H1 (cell line): ENCODE data around the gene SLC38A1. TPM values are rescaled to one million over a fixed set of nuclear protein-coding genes. Genes with fewer than 3 reads are reported as not detected.

Experiments used
- CBX5 ChIP-seq: fragments of 300-800, 300-1000 bp; sonication (generic); IDR thresholded peaks from 2 replicates; pipeline ENCODE4 v1.7.1; 2016; ENCODE audit warnings: antibody characterized with exemption, low read length, low read depth
- EP300 ChIP-seq, 2 experiments: IDR thresholded peaks; 1 replicate in 1 of 2; 2 replicates in 1 of 2; pipeline ENCODE4 v1.6.1; 2011 to 2012; ENCODE audit warnings: low read depth in 2 of 2, low read length in 2 of 2, mild to moderate bottlenecking in 2 of 2, borderline replicate concordance in 1 of 2, inconsistent platforms in 1 of 2, moderate library complexity in 1 of 2
- KDM4A ChIP-seq: IDR thresholded peaks from one replicate; pipeline ENCODE4 v1.7.1; 2012; ENCODE audit warnings: low read depth, mild to moderate bottlenecking, moderate library complexity, low read length, inconsistent platforms; ENCODE audit not compliant: severe bottlenecking
- SIX5 ChIP-seq: IDR thresholded peaks from 2 replicates; pipeline ENCODE4 v1.6.1; 2011; ENCODE audit warnings: mild to moderate bottlenecking, low read depth, low read length
- SP4 ChIP-seq: IDR thresholded peaks from 2 replicates; pipeline ENCODE4 v1.6.1; 2012; ENCODE audit warnings: low read length, inconsistent platforms
- TAF1 ChIP-seq: IDR thresholded peaks from 2 replicates; pipeline ENCODE4 v1.6.1; 2011; ENCODE audit warnings: mild to moderate bottlenecking, low read depth, low read length
- USF2 ChIP-seq: IDR thresholded peaks from 2 replicates; pipeline ENCODE4 v1.6.1; 2011; ENCODE audit warnings: low read length, improper control_type of control experiment
- polyA plus RNA-seq, 7 experiments: library from polyadenylated mRNA; depleted of rRNA in 3 of 7; stranded (reverse) in 5 of 7; unstranded in 2 of 7; fragments of >200 nt in 5 of 7; fragments of 200-250 nt in 2 of 7; gene quantifications; 1 replicate in 5 of 7; 2 replicates in 1 of 7; 4 replicates in 1 of 7; pipeline versions ENCODE4 v1.2.1 to v1.2.3, GENCODE V29; 2011 to 2013; ENCODE audit warnings: missing spikeins in 2 of 7, mixed read lengths in 2 of 7
- total RNA-seq: library from RNA; stranded (reverse); fragmentation: NEBNext Ultra II Directional; extraction: Animal tissue kit (Norgen Biotek cat#: 25700); gene quantifications from 2 replicates; pipeline ENCODE4 v1.2.1, GENCODE V29; 2021

Gene SLC38A1
- total and polyA plus RNA-seq, 2 of the 8 experiments (the other 6 are each of a cell fraction or from before 2014, with no cell fraction given), result 83.4 to 242 TPM

GRCh38 chr12:46266869-46267574 is 1.8 kb downstream of the SLC38A1 start (continued):
- TF ChIP-seq CBX5 (no peak), SIX5 (no peak), SP4 (no peak), EP300 (IDR thresholded peaks at IDR 0.05; ENCODE audit: borderline replicate concordance in 1 of 2, low read depth in 2 of 2, low read length in 2 of 2) (no peak), USF2 (no peak), KDM4A (no peak), TAF1 (peak; percentile 76)
